ENCODE measurements around the gene PIK3CB.
"Not testable (repeated sequence)": the region's sequence is repeated elsewhere in the genome, so short reads cannot be mapped to it uniquely, and the experiment has no call there.

The PIK3CB gene

DNA sequence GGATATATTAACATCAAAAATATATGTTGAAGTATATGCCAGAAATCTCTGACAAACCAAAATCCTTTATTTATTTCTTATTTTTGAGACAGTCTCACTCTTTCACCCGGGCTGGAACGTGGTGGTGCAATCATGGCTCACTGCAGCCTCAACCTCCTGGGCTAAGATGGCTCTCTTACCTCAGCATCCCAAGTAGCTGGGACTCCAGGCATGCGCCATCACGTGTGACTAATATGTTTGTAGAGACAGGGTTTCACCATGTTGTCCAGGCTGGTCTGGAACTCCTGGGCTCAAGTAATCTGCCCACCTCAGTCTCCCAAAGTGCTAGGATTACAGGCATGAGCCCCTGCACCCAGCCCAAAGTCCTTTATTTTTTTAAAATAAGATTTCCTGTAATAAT, 214.3 kb downstream of the PIK3CB start:
- no peak for DNase-seq

DNA sequence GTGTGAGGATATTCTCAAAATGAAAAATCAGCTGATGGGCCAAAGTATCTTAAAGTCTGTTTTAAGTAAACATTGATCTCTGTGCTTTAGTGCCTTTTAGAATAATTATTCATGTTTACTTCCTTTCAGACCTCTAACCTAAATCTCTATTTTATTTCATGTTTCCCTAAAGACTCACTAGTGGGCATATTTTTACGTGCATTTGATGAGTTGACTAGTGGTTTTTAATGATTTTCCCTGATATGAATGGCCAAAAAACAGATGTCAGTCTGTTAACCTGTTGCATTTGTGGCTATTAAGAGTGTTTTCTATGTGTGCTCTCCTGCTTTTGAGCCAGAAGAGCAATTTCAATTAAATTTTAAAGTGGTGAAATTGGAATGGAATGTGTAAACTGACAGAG, 219.3 kb downstream of the PIK3CB start:
- no peak for DNase-seq

DNA sequence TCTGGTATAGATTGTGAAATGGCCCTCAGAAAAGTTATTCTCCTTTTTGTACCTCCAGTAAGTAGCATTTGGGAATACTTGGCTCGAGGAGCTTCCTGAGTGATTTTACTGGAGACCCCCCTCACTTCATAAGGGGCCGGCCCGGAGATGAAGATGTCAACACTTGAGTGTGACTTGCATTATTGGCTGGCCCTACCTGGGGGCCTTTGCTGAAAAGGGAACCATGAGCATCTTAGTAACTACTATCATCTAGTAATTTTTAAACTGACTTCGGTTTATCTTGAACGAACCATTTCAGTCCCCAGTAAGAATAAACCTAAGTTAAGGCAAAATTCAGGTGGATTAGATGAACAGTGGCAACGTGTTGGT, 224.8 kb downstream of the PIK3CB start:
- peak in 2 of 51 donors; percentile 22 to 27 for DNase-seq

DNA sequence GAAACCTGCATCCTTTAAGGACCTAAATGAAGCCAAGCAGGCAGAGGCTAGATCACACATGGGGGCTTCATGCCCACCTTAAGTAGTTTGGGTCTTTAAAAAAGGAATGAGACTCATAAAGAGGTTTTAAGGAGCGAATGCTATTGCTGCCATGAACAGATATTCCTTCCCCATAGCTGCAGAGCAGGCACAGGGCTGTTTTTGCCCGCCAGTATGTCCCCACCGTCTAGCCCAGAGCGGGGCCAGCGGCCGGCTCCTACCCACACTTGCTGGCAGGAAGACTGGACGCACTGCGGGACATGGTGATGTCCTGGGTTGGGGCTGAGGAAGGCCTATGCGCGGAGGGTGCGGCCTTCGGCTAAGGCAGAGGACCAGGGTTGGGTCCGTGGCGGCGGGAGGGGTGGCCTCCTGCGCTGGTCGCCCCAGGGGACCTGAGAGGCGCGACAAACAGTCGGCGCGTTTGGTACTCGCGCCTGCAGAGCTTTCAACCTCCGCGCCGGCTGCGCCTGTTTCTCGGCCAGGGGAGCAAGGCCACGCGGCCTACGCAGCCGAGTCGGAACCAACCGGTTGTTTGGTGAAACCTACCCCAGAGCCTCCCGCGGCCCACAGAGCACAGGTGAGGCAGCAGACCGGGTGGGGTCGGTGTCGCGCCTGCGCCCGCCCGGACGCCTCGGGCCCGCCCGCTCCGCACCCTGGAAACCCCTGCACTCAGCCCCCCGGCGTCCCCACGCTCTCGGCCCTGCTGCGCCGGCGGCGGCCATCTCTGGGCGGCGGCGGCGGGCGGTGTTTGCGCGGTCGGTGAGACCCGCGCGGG, 226.2 kb downstream of the PIK3CB start, which contains the start of gene FAIM:
Gene FAIM (plus strand): TSS at position 450 of the 814 bp plus-strand sequence. CDS start 10,956 bp downstream, outside the sequence.
- DNase-seq: peak in 50 of 51 donors; percentile 12 to 87 (median 66)

DNA sequence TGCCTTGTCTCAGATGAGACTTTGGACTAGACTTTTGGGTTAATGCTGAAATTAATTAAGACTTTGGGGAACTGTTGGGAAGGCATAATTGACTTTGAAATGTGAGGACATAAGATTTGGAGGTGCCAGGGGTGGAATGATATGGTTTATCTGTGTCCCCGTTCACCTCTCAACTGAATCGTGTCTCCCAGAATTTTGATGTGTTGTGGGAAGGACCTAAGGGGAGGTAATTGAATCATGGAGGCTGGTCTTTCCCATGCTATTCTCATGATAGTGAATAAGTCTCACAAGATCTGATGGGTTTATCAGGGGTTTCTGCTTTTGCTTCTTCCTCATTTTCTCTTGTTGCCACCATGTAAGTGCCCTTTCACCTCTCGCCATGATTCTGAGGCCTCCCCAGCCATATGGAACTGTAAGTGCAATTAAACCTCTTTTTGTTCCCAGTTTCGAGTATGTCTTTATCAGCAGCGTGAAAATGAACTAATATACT, 230.6 kb downstream of the PIK3CB start:
- not testable (repeated sequence) for DNase-seq

Measured in hypothalamus (tissue), 51 donors.